GM21737 (cell line): ENCODE data around the gene DDR1.
"Not testable (repeated sequence)": the region's sequence is repeated elsewhere in the genome, so short reads cannot be mapped to it uniquely, and the experiment has no call there.

ENCODE experiments used
- ATAC-seq: cut with Tn5 transposase; IDR thresholded peaks from one replicate; pipeline ENCODE4 v1.9.1; 2021; ENCODE audit warnings: mild to moderate bottlenecking, moderate library complexity; ENCODE audit not compliant: unreplicated experiment

The DDR1 gene

DNA sequence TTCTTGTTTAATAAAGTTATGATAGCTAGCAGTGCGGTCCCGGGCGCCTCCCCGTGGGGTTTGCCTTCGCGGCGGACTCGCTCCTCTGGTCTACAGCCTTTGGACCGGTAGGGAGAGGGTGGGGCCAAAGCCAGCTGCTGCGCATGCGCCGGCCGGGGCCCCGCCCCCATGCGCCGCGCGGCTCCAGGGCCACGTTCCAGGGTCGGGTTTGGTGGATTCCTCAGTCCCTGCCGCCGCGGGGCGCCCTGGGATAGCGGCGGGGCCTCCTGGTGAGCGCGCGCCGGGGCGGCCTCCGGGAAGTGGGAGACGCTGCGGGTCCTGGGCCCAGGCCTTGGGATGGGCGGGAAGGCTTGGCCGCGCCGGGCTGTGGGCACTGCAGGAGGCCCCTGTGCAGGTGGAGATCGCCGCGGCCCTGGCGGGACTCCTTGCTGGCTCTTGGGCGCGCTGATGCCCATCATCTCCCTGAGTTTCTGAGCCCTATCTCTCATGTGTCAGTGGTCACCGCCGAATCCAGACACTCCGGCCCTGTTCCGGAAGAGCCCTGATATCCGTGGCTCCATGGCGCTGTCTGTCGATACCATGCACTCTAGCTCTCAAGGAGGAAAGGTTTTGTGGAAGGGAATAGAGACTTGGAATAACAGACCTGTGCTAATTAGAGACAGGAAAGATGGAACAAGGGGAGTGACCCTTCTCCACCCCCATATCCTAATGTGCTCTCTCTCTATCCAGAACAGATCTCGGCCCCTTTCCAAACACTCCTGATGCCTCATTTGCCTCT, 29.9 kb downstream of the DDR1 start, which contains the start of gene VARS2:
Gene VARS2, plus strand, starts transcription at position 163 of the 778 bp plus-strand sequence. Its CDS starts 599 bp downstream, at position 762.
- peak; percentile 87 for ATAC-seq

GRCh38 chr6:30914854-30915590, 30.7 kb downstream of the DDR1 start:
- no peak for ATAC-seq

DNA sequence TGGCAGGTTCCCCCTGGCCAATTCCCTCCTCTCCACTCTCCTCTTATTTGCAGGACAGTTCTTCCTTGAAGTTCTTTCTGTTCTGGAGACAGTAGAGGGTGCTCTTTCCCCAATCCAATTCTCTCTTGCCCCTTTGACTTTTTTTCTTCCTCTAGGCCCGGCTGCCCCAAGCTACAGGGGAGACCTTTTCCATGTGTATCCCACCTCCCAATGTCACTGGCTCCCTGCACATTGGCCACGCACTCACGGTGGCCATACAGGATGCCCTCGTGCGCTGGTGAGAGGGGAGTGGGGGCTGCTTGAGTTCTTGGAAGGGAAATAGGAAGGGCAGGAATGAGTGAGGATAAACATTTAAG, 31.2 kb downstream of the DDR1 start:
- no peak for ATAC-seq

DNA sequence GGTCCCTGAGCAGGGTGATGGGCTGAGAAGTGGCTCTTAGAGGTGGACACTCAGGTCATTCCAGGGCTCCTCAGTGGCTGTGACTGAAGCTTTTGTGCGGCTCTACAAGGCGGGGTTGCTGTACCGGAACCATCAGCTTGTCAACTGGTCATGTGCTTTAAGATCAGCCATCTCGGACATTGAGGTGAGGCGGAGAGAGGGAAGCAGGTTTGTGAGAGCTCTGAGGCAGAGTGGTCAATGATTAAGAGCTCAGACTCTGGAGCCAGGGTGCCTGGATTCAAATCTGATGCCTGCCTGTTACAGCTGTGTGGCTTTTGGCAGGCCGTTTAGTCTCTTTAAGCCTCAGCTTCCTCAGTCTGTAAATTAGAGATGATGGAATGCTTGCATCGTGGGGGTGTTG, 32.7 kb downstream of the DDR1 start:
- ATAC-seq = no peak

DNA sequence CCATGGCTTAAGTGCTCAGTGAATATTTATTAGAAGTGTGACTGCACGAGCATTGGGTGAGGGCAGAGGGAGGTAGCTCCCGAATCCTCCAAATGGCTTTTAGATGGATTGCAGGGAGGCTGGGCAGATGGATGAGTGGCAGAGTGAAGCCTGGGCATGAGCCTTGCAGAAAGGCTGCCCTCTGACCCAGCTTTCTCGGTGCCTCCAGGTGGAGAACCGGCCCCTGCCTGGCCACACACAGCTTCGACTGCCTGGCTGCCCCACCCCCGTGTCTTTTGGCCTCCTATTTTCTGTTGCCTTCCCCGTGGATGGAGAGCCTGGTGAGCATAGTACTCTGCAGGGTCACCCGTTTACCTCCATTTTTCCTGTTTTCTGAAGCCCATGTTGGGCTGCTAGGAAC, 33.2 kb downstream of the DDR1 start:
- no peak for ATAC-seq

- no peak for ATAC-seq
These were observed 34.4 kb downstream of the DDR1 start for GRCh38 chr6:30918670-30919069.

- no peak for ATAC-seq
These were observed 38.1 kb downstream of the DDR1 start for GRCh38 chr6:30922447-30922852.

GRCh38 chr6:30924040-30924627, 39.8 kb downstream of the DDR1 start:
- ATAC-seq = not testable (repeated sequence)

- ATAC-seq = no peak
These were observed 42.3 kb downstream of the DDR1 start for GRCh38 chr6:30926644-30927043.

- not testable (repeated sequence) for ATAC-seq
These were observed 42.8 kb downstream of the DDR1 start for GRCh38 chr6:30927080-30927479.

DNA sequence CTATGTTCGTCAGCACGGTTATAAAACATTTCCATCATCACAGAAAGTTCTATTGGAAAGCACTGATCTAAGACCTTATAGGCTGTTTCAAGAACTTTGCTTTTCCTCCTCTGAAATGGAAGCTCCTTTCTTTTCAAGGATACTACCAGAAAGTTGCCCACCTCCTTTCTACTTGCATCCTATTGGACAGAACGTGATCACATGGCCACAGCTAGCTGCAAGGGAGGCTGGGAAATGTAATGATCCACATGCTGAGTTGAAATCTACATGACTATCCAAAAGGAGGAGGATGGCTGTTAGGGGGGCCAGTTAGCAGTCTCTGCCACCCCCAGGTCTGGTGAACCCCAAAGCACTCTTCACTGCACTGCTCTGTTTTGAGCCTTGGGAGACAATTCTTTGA, 44.4 kb downstream of the DDR1 start:
- no peak for ATAC-seq

DNA sequence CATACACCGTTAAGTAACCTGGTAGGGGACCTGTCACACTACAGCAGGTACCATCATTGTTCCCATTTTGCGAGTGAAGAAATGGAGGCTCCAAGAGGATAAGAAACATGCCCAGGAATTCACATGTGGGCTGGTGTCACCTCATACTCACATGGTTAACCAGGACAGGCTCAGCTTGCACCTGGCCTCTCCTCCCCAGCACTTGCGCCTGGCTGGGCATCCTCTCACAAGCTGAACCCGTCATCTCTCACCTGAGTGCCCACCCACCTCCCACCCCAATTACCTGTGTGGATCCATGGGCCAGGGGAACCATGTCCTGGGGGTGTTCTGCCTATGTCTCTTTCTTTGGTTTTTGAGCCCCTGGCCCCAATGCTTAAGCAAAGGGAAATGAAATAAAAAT, 46.2 kb downstream of the DDR1 start:
- ATAC-seq = no peak

DNA sequence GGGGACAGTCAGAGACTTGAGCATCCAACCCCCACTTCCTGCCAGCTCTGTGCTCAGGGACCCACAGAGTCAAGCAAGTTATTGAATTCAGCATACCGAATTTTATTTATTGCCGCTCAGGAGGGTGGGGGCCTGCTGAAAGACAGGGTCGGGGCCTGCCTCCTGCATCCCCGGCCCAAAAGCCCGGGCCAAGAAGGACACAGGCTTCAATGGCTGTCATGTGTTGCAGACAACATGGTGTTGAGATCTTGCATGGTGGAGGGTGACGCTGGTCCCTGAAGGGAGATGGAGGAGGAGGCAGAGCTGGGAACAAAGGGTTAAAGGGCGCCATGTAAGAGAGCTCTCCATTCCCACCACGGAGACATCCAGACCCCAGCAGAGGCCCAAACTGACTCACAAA, 47.0 kb downstream of the DDR1 start:
- no peak for ATAC-seq

DNA sequence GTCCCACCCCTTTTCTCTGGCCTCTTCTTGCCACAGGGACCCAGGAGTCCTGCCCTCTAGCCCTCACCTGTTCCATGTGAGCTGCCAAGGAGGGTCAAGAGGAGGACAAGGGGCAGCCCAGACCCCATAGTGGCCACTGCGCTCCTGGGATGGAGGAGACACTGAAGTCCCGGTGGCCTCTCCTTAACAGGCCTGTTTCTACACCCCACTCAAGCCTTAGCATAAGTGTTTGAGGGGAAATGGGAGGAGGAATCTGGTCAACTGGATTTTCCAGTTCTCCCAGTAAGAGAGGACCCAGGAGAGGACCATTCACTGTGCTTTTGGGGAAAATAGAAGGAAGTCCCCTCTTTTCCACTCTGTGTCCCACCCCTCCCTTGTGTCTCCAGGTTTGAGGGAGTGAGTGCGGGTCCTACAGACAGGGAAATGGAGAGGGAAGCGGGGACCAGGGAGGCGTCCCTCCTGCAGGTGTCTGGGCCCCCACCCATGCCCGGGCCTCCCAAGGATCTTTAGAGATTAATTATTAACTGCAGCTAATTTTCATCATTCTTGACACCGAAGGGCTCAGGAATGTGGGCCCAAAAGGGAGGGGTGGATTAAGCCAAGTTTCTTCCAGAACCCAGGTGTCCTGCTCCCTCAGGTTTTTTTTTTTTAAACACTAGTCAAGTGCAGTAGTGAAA, 47.8 kb downstream of the DDR1 start, which contains the start of gene SFTA2:
Gene SFTA2, minus strand, starts transcription at position 202 of the 677 bp plus-strand sequence. Its CDS starts 74 bp downstream, at position 128.
- ATAC-seq = no peak

GRCh38 chr6:30932665-30933365, 48.5 kb downstream of the DDR1 start:
- ATAC-seq = no peak

GRCh38 chr6:30935018-30935417, 50.7 kb downstream of the DDR1 start:
- ATAC-seq = no peak

GRCh38 chr6:30937265-30937664, 52.9 kb downstream of the DDR1 start:
- ATAC-seq = no peak

GRCh38 chr6:30938730-30939129, 54.4 kb downstream of the DDR1 start:
- ATAC-seq = no peak

DNA sequence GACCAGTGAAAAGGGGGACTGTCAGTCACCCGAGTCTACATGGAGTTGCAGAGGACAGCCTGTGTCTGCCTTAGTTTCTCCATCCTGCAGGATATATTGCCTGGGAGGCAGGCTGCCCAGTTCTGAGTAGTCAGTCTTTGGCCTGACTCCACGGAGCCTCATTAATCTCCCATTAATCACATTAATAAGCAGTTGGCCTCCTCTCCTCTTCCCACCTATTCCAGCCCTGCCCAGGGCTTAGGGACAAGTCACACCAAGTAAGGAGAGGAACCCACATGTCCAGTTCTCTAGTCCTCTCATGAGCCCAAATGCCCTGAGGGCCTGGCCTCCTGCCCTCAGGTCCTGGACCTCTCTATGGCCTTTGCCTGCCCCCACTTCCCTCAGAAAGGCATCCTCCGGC, 55.2 kb downstream of the DDR1 start:
- no peak for ATAC-seq

- no peak for ATAC-seq
These were observed 56.2 kb downstream of the DDR1 start, which contains the start of gene MUCL3 for GRCh38 chr6:30940361-30940986. Gene MUCL3, plus strand, starts transcription at chr6:30940973. Its CDS starts 27 bp downstream, at chr6:30941000.
